Urinary bladder (tissue), 4 donors: Measurements from ENCODE around the gene GPR148. TPM values are rescaled to one million over a fixed set of nuclear protein-coding genes. Genes with fewer than 3 reads are reported as not detected.

Experiments used
- DNase-seq: peaks from one replicate; pipeline ENCODE4 v3.0.0-alpha.2; 2015; ENCODE audit errors: extremely low spot score
- H3K27ac ChIP-seq: one replicate; pipeline ENCODE4 v1.5.1; 2013; ENCODE audit warnings: low read depth, mild to moderate bottlenecking, moderate library complexity
- H3K36me3 ChIP-seq: one replicate; pipeline ENCODE4 v1.6.1; 2013; ENCODE audit warnings: mild to moderate bottlenecking, moderate library complexity; ENCODE audit not compliant: insufficient read depth
- H3K4me1 ChIP-seq: one replicate; pipeline ENCODE4 v1.6.1; 2013; ENCODE audit warnings: mild to moderate bottlenecking, moderate library complexity; ENCODE audit not compliant: insufficient read depth
- H3K4me3 ChIP-seq: one replicate; pipeline ENCODE4 v1.5.1; 2013; ENCODE audit warnings: low read depth, low read length
- WGBS: extraction: QIAGEN DNeasy Blood & Tissue Kit; methylation state at CpG from one replicate; pipeline ENCODE4 v1.1.7; 2013; 5-methylcytosine and 5-hydroxymethylcytosine counted together
- polyA plus RNA-seq: library from polyadenylated mRNA; stranded (reverse); fragments of 200-250 nt; gene quantifications from one replicate; pipeline ENCODE4 v1.2.3, GENCODE V29; 2013
- total RNA-seq: library from RNA; depleted of rRNA; stranded (reverse); fragments of >200 nt; gene quantifications from one replicate; pipeline ENCODE4 v1.2.3, GENCODE V29; 2014
- donor health status: healthy with polysubstance abuse.
- donor health status: healthy.

GPR148 gene
- total and polyA plus RNA-seq, 2 donors = not detected

DNA sequence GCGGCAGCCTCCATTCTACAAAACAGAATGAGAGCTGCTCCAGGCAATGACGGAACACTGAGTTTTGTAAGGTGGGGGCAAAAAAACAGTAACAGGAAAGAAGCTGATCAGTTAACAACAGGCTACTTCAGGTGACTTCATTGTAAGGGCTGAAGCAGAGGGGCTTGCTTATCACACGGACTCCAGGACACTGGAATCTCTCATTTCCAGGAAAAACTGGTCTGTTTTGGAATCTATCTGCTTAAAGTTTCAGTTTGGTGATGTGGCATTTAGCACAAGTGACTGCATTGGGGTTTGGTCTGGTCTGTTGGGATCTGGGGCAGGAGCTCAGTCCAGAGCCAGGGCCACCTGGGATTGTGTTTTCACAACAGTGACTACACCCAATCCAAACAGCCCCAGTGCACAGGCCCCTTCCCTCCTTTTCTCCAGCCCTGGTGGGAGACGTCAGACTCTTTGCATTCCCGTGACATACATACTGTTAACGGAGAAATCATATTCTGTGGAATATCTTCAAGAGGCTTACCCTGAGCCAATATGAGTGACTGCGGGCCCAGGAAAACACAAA lies 40.6 kb downstream of the GPR148 start:
- DNase-seq = no peak
- H3K4me3 ChIP-seq = no peak overlapping the region
- 60% methylated on average over 7 of the region's 7 CpGs for WGBS

DNA sequence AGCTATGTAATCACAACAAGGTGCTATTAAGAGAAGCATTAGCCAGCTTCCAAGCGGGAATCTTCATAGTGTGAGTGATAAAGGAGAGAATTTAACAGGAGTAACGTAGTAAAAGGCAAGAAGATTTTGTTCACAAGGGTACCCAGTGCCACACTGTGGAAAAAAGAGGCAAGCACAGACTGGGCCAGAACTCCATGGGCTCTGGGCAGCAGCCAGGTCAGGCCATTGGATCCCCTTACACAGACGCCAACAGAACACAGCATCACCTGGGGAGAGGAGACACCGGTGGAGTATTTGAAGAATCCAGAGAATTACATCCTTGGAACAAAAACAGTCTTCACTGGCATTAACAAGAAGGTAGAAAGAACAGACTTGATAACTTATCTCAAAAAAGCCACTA lies 47.7 kb downstream of the GPR148 start:
- H3K36me3 ChIP-seq = no peaks in the 10 kb centered on the region
- 45% methylated on average over 4 of the region's 4 CpGs for WGBS
- no peaks in the 10 kb centered on the region for H3K4me1 ChIP-seq
- DNase-seq = no peak
- H3K4me3 ChIP-seq = no peak overlapping the region
- no peak overlapping the region for H3K27ac ChIP-seq

More for the DNA sequence above, 40.6 kb downstream of the GPR148 start:
- Histone ChIP-seq H3K36me3 (no peaks in the 10 kb centered on the region), H3K4me1 (no peaks in the 10 kb centered on the region), H3K27ac (no peak overlapping the region)

DNA sequence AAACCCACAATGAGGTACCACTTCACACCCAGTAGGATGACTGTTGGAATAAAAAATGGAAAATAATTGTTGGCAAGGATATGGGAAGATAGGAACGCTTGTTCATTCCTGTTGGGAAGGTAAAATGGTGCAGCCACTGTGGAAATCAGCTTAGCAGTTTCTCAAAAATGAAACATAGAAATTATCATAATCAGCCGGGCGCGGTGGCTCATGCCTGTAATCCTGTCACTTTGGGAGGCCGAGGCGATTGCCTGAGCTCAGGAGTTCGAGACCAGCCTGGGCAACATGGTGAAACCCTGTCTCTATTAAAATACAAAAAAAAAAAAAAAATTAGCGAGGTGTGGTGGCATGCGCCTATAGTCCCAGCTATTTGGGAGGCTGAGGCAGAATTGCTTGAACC lies 49.9 kb downstream of the GPR148 start:
- 91% methylated on average over 9 of the region's 9 CpGs for WGBS
- Histone ChIP-seq H3K4me1 (no peaks in the 10 kb centered on the region), H3K27ac (no peak overlapping the region), H3K36me3 (no peaks in the 10 kb centered on the region), H3K4me3 (no peak overlapping the region)
- DNase-seq = no peak

Other genes with a start within 250 kb of the GPR148 start
- 0.05 TPM for gene POTEI, start 219.7 kb upstream of the GPR148 start, total RNA-seq
- gene POTEI, start 219.7 kb upstream of the GPR148 start, polyA plus RNA-seq = not detected
- not detected for gene CFC1B, start 207.8 kb upstream of the GPR148 start, total RNA-seq
- gene CFC1B, start 207.8 kb upstream of the GPR148 start, polyA plus RNA-seq = not detected
- gene CFC1, start 129.5 kb upstream of the GPR148 start, total RNA-seq = not detected
- not detected for gene CFC1, start 129.5 kb upstream of the GPR148 start, polyA plus RNA-seq
- gene POTEJ, start 117.6 kb upstream of the GPR148 start, total RNA-seq = not detected
- not detected for gene POTEJ, start 117.6 kb upstream of the GPR148 start, polyA plus RNA-seq
- 0.42 TPM for gene AMER3, start 26.5 kb downstream of the GPR148 start, total RNA-seq
- gene AMER3, start 26.5 kb downstream of the GPR148 start, polyA plus RNA-seq = 0.05 TPM
- gene ARHGEF4, start 107.8 kb downstream of the GPR148 start, total RNA-seq = 7.0 TPM
- gene ARHGEF4, start 107.8 kb downstream of the GPR148 start, polyA plus RNA-seq = 18.2 TPM